Measurements from ENCODE around the gene FLOT2.

DNA sequence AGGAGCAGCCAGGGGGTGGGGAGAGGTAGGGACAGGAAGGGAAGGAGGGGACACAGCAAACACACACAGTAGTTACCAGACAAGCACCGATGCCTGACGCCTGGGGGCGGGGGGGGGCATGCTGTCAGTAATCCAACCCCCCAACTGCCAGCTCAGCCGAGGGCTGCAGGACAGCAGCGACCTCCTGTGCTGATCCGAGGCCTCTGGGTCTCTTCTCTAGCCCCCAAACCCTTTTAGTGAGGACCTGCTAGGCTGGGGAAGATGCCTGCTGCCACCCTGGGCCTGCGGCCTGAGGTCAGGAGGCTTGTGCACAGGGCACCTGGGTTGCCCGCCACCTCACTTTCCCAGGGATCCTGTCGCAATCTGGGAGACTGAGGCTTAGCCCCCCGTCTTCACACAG is 11.6 kb downstream of the FLOT2 start:
- TF ChIP-seq, protein P1, sequence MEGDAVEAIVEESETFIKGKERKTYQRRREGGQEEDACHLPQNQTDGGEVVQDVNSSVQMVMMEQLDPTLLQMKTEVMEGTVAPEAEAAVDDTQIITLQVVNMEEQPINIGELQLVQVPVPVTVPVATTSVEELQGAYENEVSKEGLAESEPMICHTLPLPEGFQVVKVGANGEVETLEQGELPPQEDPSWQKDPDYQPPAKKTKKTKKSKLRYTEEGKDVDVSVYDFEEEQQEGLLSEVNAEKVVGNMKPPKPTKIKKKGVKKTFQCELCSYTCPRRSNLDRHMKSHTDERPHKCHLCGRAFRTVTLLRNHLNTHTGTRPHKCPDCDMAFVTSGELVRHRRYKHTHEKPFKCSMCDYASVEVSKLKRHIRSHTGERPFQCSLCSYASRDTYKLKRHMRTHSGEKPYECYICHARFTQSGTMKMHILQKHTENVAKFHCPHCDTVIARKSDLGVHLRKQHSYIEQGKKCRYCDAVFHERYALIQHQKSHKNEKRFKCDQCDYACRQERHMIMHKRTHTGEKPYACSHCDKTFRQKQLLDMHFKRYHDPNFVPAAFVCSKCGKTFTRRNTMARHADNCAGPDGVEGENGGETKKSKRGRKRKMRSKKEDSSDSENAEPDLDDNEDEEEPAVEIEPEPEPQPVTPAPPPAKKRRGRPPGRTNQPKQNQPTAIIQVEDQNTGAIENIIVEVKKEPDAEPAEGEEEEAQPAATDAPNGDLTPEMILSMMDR (IDR thresholded peaks at IDR 0.05; ENCODE audit: low read length) = no peak
- no peak for TF ChIP-seq EZH2 (IDR thresholded peaks at IDR 0.05; ENCODE audit: borderline replicate concordance, low read length)
